Activated T-helper 1 cell treated with anti-CD3 and anti-CD28 coated beads, Interleukin-12 subunit alpha, Interleukin-12 subunit beta, Interleukin-2, Interleukin-4 antibody, amounts not matched to agents 30 ng/mL and 10 ng/mL and 1 ng/mL, durations not matched to agents 14 hours and 24 hours and 36 hours (primary cell): ENCODE data around the gene SPACA4. TPM values are rescaled to one million over a fixed set of nuclear protein-coding genes. Genes with fewer than 3 reads are reported as not detected.

Source experiments
- DNase-seq: peaks from one replicate; pipeline ENCODE4 v3.0.0; 2021; ENCODE audit warnings: low spot score
- H3K27ac Mint-ChIP-seq: one replicate; pipeline ENCODE4 v1.8.0; 2021; ENCODE audit warnings: mild to moderate bottlenecking, mixed read lengths
- H3K27me3 Mint-ChIP-seq: one replicate; pipeline ENCODE4 v1.8.0; 2022; ENCODE audit warnings: mild to moderate bottlenecking, moderate library complexity, mixed read lengths; ENCODE audit not compliant: insufficient read depth
- H3K36me3 Mint-ChIP-seq: one replicate; pipeline ENCODE4 v1.8.0; 2021; ENCODE audit warnings: low read depth, mixed read lengths
- H3K4me1 Mint-ChIP-seq: one replicate; pipeline ENCODE4 v1.8.0; 2021; ENCODE audit warnings: low read depth, mixed read lengths
- H3K4me3 Mint-ChIP-seq: one replicate; pipeline ENCODE4 v1.8.0; 2021; ENCODE audit warnings: mild to moderate bottlenecking, moderate library complexity, mixed read lengths
- H3K9me3 Mint-ChIP-seq: one replicate; pipeline ENCODE4 v1.8.0; 2021; ENCODE audit warnings: mixed read lengths
- intact Hi-C: fragments of 100-400 bp; cut with micrococcal nuclease; formaldehyde crosslinking; loops from one replicate; pipeline ENCODE4 v1.15.1; 2024
- total RNA-seq: library from RNA; stranded (reverse); gene quantifications from 2 replicates; pipeline ENCODE4 v1.2.3, GENCODE V29; 2022

The SPACA4 gene
- total RNA-seq, 1 donor from 2014 or later, result not detected

DNA sequence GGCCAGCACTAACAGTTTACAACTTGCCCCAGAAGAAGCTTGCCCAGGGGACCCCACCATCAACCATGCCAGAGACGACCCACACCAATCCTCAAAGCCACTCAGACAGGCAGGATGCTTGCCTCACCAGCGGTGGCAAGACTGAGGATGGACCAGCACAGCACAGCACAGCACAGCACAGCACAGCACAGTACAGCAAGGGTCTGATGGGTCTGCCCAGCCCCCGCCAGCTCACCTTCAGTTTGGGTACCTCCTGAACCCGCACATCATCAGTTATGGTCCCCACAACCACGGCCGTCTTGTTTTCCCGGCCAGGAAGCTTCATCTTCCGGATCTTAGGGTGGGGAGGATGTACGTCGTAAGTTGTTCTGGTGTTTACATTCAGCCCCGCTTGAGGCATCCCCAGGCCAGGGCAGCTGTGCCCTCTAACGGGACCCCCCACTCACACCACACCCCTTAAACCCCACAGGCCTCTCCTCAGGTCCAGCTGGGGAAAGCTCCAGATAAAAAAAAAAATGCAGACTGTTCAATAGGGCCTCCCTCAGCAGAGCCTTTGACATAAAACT lies 10.0 kb downstream of the SPACA4 start:
- peak overlapping the region; percentile 100 for H3K27ac Mint-ChIP-seq
- intact Hi-C loops, result no loop called here
- no peaks in the 10 kb centered on the region for H3K9me3 Mint-ChIP-seq
- H3K4me3 Mint-ChIP-seq, result peak overlapping the region; percentile 99
- peaks cover 47% of the 10 kb centered on the region for H3K36me3 Mint-ChIP-seq
- DNase-seq, result no peak
- H3K27me3 Mint-ChIP-seq, result no peaks in the 10 kb centered on the region
- H3K4me1 Mint-ChIP-seq, result peaks cover 35% of the 10 kb centered on the region

DNA sequence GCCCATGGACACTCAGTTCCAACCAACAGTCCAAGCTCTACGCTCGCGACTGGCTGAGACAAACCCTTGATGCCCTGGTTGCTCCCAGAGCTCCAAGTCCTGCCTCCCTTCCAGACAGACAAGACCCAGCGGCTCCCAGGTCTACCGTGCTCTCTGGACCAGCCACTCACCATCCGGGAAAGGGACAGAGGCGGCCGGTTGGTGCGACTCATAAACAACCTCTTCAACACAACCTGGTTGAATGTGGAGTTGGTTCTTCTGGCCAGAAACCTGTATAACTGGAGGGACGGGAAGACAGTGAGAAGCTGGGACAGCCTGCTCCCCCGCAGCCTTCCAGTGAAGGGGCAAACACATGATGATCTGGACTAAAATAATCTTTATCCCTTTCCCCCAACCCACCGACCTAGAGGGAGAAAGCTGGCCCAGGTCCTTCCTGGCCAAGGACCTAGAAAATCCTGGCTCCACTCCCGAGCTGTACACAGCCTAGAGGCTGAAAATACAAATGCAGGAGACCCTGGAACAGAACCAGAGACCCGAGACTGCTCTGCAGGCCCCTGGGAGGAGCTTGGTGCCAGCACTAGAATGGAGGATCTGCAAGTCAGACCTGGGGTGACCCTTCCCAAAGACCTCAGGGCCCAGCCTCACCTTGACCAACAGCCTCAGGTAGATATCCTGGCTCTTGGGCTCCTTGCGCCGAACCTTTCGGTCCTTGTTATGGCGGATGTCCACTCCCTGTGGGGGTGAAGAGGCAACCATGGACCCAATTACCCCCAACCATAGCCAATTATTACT lies 10.8 kb downstream of the SPACA4 start:
- Mint-ChIP-seq H3K36me3 (peaks cover 51% of the 10 kb centered on the region), H3K27me3 (no peaks in the 10 kb centered on the region), H3K27ac (peak overlapping the region; percentile 100), H3K4me1 (peaks cover 37% of the 10 kb centered on the region), H3K9me3 (no peaks in the 10 kb centered on the region), H3K4me3 (peak overlapping the region; percentile 99)
- no peak for DNase-seq
- intact Hi-C loops, result no loop called here

DNA sequence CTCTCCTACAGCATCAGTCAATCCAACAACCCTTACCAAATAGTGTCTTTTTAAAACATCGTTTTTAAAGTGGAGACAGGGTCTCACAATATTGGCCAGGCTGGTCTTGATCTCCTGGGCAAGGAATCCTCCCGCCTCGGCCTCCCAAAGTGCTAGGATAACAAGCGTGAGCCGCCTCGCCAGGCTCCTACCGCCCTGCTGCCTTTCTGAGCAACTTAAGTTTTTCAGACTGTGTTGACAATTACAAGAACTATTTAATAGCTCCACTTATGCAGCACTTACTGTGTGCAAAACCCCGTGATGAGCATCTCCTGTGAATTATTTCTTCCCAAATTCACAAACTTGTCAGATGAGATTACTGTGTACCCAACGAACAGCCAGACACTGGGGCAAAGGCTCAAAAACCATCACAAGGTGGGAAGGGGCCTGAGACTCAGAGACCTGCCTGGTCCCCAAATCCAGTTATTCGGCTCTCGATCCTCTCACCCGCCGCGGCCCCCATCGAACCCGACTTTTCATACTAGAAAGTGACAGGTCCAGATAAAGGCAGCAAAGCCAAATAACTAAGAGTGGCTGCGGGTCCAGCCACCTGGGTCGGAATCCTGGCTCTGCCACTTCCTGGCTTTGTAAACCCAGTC lies 11.9 kb downstream of the SPACA4 start:
- H3K4me1 Mint-ChIP-seq, result peaks cover 43% of the 10 kb centered on the region
- peaks cover 56% of the 10 kb centered on the region for H3K36me3 Mint-ChIP-seq
- peak overlapping the region; percentile 100 for H3K27ac Mint-ChIP-seq
- intact Hi-C loops, result no loop called here
- peak overlapping the region; percentile 99 for H3K4me3 Mint-ChIP-seq
- no peaks in the 10 kb centered on the region for H3K27me3 Mint-ChIP-seq
- no peaks in the 10 kb centered on the region for H3K9me3 Mint-ChIP-seq
- DNase-seq, result no peak

DNA sequence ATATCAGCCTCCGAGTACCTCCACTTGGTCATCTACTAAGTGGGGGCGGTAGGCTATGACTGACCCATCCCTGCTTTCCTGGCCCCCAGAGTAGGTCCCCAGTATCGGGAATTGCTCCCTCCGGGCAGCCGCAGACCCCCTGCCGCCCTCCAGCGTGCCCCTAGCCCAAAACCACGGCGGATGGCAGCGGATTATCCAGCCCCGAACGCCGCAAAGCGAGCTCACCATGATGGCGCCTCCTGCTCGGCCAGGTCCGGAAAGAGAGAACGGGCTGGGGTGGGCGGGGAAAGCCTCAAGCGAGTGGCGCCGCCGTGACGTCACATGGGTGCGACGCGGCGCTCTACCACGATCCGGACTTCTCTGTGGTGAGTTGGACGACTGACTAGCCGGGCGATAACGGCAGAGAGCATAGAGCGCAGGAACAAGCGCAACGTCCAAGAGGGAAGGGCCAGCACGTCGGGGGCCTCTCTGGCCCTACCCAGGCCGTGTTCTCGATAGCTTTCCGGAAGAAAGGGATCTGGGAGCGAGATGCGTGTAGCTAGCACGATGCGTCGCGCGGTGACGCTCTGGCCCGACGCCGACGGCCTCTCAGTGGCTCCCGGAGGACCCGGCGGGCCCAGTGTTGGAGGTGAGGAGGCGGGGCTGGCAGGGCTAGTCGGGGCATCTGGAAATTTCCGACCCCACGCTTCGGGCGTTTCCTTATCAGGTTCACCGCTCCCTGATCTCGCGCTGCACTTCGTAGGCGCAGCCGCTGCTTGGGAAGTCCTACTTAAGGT lies 12.6 kb downstream of the SPACA4 start, which contains the start of the genes RPL18 and SPHK2:
TSS of gene RPL18 (minus strand) at position 263 of the 776 bp plus-strand sequence. CDS start at position 228, 35 bp downstream.
TSS of gene SPHK2 (plus strand) at position 591 of the 776 bp plus-strand sequence. CDS start 1,009 bp downstream, outside the sequence.
- H3K27ac Mint-ChIP-seq, result peak within 1 kb of the TSS; percentile 100
- peak; percentile 94 for DNase-seq
- no peaks in the 10 kb centered on the region for H3K27me3 Mint-ChIP-seq
- peaks cover 59% of the 10 kb centered on the region for H3K36me3 Mint-ChIP-seq
- H3K4me3 Mint-ChIP-seq, result peak within 1 kb of the TSS; percentile 99
- H3K9me3 Mint-ChIP-seq, result no peaks in the 10 kb centered on the region
- H3K4me1 Mint-ChIP-seq, result peaks cover 50% of the 10 kb centered on the region
- intact Hi-C loops, result loop anchor here (1.0 kb wide), 6 partner anchors 18 to 256 kb away; partner anchors contain the start of genes CYTH2, DBP, GRWD1 and TMEM143

DNA sequence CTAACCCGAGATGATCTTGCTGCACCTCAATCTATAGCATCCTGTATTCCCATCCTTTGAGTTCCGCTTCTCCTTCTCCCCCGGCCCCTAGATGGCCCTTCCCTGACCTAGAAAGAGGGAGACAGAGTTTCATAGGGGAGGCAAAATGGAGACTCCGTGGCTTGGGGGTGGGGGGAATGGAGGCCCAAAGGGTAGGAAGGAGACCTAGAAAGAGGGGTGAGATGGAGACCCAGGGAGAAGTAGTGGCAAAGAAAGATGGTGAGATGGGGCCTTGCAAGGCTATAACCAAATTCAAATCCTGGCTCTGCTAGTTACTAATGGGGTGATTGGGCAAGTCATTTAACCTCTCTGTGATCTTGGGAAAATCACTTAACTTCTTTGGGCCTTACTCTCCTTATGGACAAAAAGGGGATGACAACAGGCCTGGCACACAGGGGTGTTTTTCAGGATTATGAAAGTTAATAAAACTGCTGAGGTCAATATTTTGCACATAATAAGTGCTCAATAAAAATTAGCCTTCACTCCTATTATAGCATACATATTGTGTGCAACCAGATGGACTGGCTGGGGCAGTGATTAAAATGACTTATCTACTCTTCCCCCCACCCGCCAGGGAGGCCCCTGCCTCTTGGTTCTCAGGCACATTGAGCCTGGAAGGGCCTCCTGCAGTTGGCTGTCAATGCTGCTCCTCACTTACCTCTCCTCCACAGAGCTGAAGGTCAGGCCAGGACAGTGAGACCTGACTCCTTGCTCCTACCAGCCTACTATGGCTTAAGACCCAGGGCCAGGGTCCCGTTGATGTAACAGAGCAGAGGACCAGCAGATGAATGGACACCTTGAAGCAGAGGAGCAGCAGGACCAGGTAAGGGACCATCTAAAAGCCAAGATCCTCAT lies 13.4 kb downstream of the SPACA4 start:
- Mint-ChIP-seq H3K27me3 (no peaks in the 10 kb centered on the region), H3K36me3 (peaks cover 59% of the 10 kb centered on the region), H3K4me1 (peaks cover 51% of the 10 kb centered on the region), H3K9me3 (no peaks in the 10 kb centered on the region), H3K27ac (peak overlapping the region; percentile 100), H3K4me3 (peak overlapping the region; percentile 99)
- no peak for DNase-seq
- intact Hi-C loops, result loop anchor here (1.0 to 5.0 kb wide), 7 partner anchors 17 to 1022 kb away; partner anchors contain the start of genes CYTH2, DBP, GRWD1 and RRAS

DNA sequence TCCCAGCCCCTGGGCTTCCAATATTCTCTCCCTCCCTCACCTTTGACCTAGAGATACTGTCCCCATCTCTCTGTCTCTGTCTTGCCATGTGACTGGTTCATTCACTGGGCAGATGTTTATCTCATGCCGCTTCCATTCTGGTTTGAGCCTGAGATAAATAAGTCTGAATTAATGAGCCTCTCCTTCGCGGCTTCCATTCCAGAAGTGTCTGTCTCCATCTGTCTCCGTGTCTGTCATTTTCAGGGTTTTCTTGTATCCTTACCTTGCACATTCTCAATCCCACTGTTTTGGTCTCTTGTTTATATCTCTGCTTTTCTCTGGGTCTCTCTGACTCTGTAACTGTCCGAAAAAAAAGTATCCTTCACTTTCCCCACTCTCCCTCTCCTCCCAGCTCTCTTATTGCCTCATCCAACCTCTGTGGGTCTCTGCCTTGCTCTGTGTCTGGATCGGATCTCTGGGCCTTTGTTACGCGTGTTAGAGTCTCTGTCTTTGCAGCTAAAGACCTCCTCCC lies 17.1 kb downstream of the SPACA4 start:
- H3K36me3 Mint-ChIP-seq, result peaks cover 30% of the 10 kb centered on the region
- H3K9me3 Mint-ChIP-seq, result no peaks in the 10 kb centered on the region
- peaks cover 41% of the 10 kb centered on the region for H3K4me1 Mint-ChIP-seq
- intact Hi-C loops, result loop anchor here (1.0 to 5.0 kb wide), 3 partner anchors 11 to 1019 kb away; partner anchors contain the start of genes RRAS and SCAF1
- H3K4me3 Mint-ChIP-seq, result peak overlapping the region; percentile 83
- no peaks in the 10 kb centered on the region for H3K27me3 Mint-ChIP-seq
- DNase-seq, result no peak
- peak overlapping the region; percentile 94 for H3K27ac Mint-ChIP-seq

DNA sequence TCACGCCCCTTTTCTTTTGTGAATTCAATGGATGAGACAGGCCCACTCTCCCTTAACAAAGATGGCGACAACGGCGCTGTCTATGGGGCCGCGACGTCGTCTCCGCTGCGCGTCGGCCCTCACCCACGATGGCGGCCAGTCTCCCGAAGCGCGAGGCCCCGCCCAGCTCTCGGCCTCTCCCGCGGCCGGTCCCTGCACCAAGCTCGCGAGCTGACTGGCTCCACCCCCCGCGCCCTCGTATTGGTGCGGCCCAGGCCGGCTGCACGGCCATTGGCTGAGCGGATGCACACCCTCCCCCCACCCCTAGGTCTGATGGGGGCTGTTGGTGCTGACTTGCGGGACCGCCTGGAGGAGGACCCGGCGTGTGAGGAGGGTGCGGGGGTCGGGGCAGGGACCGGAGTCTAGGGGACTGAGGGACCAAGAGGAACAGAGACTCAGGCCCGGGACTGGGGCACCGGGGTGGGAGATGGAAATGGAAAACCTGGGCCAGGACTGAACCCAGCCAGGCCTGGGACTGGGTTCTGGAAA lies 17.6 kb downstream of the SPACA4 start:
- no peaks in the 10 kb centered on the region for H3K9me3 Mint-ChIP-seq
- peaks cover 39% of the 10 kb centered on the region for H3K4me1 Mint-ChIP-seq
- peak overlapping the region; percentile 94 for H3K27ac Mint-ChIP-seq
- intact Hi-C loops, result loop anchor here (1.0 to 5.0 kb wide), 3 partner anchors 10 to 1018 kb away; partner anchors contain the start of genes RRAS and SCAF1
- H3K36me3 Mint-ChIP-seq, result peaks cover 27% of the 10 kb centered on the region
- no peaks in the 10 kb centered on the region for H3K27me3 Mint-ChIP-seq
- DNase-seq, result peak; percentile 97
- peak overlapping the region; percentile 83 for H3K4me3 Mint-ChIP-seq

DNA sequence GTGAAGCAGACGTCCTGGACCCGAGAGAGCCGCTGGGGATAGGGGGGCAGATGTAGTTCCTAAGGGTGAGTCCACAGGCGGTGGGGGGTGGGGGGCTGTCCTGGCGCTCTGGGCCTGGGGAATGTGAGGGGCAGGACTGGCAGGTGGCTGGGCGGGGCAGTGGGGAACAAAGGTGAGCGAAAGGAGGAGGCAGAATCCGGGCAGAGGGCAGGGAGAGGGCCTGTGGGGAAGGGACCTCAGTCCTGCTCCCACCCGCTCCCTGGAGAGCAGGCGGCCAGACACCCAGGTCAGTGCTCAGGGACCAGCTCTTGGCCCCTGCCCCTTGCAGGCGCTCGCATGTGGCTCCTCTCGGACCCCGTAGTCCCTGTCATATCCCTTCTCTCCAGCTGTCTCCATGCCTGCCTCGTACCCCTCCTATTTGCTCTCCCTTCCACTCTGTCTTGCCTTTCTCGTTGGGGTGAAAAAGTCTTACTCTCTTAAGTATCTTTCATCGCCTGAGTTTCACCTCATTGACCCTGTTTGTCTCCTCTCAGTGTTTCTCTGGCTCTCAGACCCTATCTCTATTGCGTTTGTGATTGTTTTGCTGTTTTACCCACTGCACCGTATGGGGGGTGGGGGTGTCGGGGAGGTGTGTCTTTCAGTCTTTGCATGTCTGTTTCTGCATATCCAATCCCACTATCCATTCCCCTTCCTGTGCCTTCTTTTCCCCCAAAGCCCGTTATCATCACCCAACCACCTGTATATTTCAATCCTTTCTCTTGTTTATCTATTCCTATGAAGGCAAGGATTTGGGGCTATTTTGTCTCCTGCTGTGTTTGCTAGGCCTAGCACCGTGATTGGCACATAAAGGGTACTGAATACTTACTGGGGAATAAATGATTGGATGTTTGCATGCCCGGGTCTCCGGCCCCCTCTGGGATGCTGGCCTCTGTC lies 18.5 kb downstream of the SPACA4 start:
- intact Hi-C loops, result loop anchor here (1.0 to 5.0 kb wide), 3 partner anchors 9 to 1017 kb away; partner anchors contain the start of genes RRAS and SCAF1
- Mint-ChIP-seq H3K9me3 (no peaks in the 10 kb centered on the region), H3K27ac (peak overlapping the region; percentile 94), H3K36me3 (peaks cover 25% of the 10 kb centered on the region), H3K4me1 (peaks cover 32% of the 10 kb centered on the region), H3K4me3 (peak overlapping the region; percentile 83), H3K27me3 (no peaks in the 10 kb centered on the region)
- DNase-seq, result no peak

DNA sequence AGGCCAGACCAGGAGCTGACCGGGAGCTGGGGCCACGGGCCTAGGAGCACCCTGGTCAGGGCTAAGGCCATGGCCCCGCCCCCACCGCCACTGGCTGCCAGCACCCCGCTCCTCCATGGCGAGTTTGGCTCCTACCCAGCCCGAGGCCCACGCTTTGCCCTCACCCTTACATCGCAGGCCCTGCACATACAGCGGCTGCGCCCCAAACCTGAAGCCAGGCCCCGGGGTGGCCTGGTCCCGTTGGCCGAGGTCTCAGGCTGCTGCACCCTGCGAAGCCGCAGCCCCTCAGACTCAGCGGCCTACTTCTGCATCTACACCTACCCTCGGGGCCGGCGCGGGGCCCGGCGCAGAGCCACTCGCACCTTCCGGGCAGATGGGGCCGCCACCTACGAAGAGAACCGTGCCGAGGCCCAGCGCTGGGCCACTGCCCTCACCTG lies 19.4 kb downstream of the SPACA4 start:
- DNase-seq, result no peak
- intact Hi-C loops, result loop anchor here (2.0 kb wide), 1 partner anchor 35 kb away; no protein-coding TSS in a partner anchor
- H3K27me3 Mint-ChIP-seq, result no peaks in the 10 kb centered on the region
- no peaks in the 10 kb centered on the region for H3K9me3 Mint-ChIP-seq
- no peak overlapping the region for H3K27ac Mint-ChIP-seq
- peaks cover 27% of the 10 kb centered on the region for H3K36me3 Mint-ChIP-seq
- H3K4me3 Mint-ChIP-seq, result no peak overlapping the region
- H3K4me1 Mint-ChIP-seq, result peaks cover 28% of the 10 kb centered on the region

DNA sequence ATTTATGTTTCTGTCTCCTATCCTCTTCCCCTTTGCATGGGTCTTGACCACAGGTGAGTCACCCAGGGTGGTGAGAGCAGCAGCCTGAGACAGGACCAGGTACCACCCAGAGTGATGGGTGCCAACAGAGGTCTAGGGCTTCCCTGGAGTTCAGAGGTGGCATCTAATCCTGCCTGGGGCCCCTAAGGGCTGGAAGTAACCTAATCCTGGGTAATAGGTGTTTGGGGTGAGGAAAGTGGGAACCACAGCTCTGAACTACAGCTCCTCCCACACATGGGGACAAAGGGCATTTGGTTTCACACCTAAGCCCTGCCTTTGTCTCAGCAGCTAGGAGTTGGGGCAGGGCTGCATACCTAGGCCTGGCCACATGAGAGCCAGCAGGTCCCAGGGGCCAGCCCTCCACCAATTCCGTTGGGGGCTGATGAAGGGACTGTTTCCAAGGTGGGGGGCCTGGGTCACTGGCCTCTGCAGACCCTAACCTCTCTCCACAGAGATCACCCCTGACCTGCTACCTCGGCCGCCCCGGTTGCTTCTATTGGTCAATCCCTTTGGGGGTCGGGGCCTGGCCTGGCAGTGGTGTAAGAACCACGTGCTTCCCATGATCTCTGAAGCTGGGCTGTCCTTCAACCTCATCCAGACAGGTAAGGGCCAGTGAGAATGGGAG lies 20.8 kb downstream of the SPACA4 start:
- peak overlapping the region; percentile 48 for H3K27ac Mint-ChIP-seq
- no peak for DNase-seq
- H3K4me3 Mint-ChIP-seq, result no peak overlapping the region
- peaks cover 20% of the 10 kb centered on the region for H3K36me3 Mint-ChIP-seq
- no peaks in the 10 kb centered on the region for H3K9me3 Mint-ChIP-seq
- peaks cover 26% of the 10 kb centered on the region for H3K4me1 Mint-ChIP-seq
- intact Hi-C loops, result no loop called here
- H3K27me3 Mint-ChIP-seq, result no peaks in the 10 kb centered on the region
